Neural progenitor cell (in vitro differentiated cells): ENCODE measurements around the gene CDKN1A.

ENCODE experiments used
- EZH2 ChIP-seq: fragments of 200-600 bp; sonication (generic); IDR thresholded peaks from 2 replicates; pipeline ENCODE4 v1.6.1; 2017; ENCODE audit warnings: antibody characterized with exemption, mild to moderate bottlenecking, moderate library complexity
- EZH2phosphoT487 ChIP-seq: fragments of 200-600 bp; sonication (generic); IDR thresholded peaks from 2 replicates; pipeline ENCODE4 v1.6.1; 2017; ENCODE audit warnings: antibody characterized with exemption
- TF ChIP-seq, protein P1 (sequence below): fragments of 200-600 bp; sonication (generic); IDR thresholded peaks from 2 replicates; pipeline ENCODE4 v1.5.1; 2017; ENCODE audit warnings: antibody characterized with exemption, mild to moderate bottlenecking

DNA sequence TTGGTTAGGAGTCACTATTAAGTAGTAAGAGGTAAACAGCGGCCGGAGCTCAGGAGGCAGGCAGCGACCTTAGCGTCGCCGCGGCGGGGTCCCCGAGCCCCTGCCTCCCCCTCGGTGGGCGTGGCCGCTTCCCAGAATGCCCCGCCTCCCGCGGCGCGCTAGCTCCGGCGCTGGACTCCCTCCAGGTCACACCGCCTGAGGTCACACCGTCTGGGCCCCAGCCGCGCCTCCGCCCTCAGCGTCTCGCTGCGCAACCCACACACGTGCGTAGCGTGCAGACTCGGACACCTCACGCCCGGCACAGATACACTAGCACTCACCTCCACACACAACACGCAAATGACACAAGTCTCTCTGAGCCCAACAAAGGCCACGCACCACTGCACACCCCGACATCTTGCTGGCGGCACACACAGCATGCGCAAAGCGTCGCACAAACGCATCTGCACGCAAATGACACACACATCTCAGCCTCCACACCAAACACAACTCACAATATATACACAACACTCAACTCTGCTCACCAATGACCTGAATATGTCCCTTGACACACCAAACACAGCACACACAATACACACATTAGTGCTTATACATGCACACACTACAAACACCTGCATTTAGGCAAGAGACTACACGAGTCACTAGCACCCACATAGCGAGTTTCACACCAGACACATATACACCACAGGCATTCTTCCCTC lies 17.6 kb upstream of the CDKN1A start:
- TF ChIP-seq, protein P1, sequence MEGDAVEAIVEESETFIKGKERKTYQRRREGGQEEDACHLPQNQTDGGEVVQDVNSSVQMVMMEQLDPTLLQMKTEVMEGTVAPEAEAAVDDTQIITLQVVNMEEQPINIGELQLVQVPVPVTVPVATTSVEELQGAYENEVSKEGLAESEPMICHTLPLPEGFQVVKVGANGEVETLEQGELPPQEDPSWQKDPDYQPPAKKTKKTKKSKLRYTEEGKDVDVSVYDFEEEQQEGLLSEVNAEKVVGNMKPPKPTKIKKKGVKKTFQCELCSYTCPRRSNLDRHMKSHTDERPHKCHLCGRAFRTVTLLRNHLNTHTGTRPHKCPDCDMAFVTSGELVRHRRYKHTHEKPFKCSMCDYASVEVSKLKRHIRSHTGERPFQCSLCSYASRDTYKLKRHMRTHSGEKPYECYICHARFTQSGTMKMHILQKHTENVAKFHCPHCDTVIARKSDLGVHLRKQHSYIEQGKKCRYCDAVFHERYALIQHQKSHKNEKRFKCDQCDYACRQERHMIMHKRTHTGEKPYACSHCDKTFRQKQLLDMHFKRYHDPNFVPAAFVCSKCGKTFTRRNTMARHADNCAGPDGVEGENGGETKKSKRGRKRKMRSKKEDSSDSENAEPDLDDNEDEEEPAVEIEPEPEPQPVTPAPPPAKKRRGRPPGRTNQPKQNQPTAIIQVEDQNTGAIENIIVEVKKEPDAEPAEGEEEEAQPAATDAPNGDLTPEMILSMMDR = no peak
- TF ChIP-seq EZH2 = no peak
- no peak for TF ChIP-seq EZH2phosphoT487
